Naive thymus-derived CD4-positive, alpha-beta T cell (primary cell): ENCODE measurements around the gene CABP4. TPM values are rescaled to one million over a fixed set of nuclear protein-coding genes. Genes with fewer than 3 reads are reported as not detected.
"Not testable (repeated sequence)": the region's sequence is repeated elsewhere in the genome, so short reads cannot be mapped to it uniquely, and the experiment has no call there.

Source experiments
- ATAC-seq: fragments of 150-1000 bp; cut with Tn5 transposase; 2 replicates; pipeline ENCODE4 v1.10.0; 2021; ENCODE audit warnings: mild to moderate bottlenecking, moderate library complexity
- CTCF ChIA-PET: fragments of 350-600 bp; sonication (Branson Sonifier 250); formaldehyde crosslinking; loops from one replicate; lab custom pipeline; 2021; ENCODE audit warnings: antibody characterized with exemption; lab: Charles Lee
- POLR2A ChIA-PET: fragments of 350-600 bp; sonication (Branson Sonifier 250); formaldehyde crosslinking; loops from one replicate; lab custom pipeline; 2021; ENCODE audit warnings: antibody characterized with exemption, inconsistent platforms; lab: Charles Lee
- DNase-seq, 9 donors: peaks; one replicate each; pipeline versions ENCODE4 v3.0.0 to v3.0.0-alpha.2; 2020 to 2022; ENCODE audit warnings: mixed read lengths in 1 of 9
- H3K27ac ChIP-seq: one replicate; pipeline ENCODE4 v1.7.0; 2013; ENCODE audit warnings: mild to moderate bottlenecking, low read depth, low read length, moderate library complexity
- H3K27me3 ChIP-seq, 2 donors: one replicate each; pipeline ENCODE4 v1.7.0; 2013; ENCODE audit warnings: low read length in 2 of 2, mild to moderate bottlenecking in 2 of 2, moderate library complexity in 2 of 2; ENCODE audit not compliant: control insufficient read depth in 2 of 2, insufficient read depth in 2 of 2
- H3K36me3 ChIP-seq, 3 experiments: 1 replicate in 2 of 3; 2 replicates in 1 of 3; pipeline ENCODE4 v1.7.0; 2013; ENCODE audit warnings: low read length in 3 of 3, mild to moderate bottlenecking in 3 of 3, moderate library complexity in 1 of 3; ENCODE audit not compliant: insufficient read depth in 3 of 3, control insufficient read depth in 2 of 3
- H3K4me1 ChIP-seq, 2 donors: one replicate each; pipeline ENCODE4 v1.7.0; 2013; ENCODE audit warnings: low read length in 2 of 2, mild to moderate bottlenecking in 2 of 2, moderate library complexity in 1 of 2; ENCODE audit not compliant: control insufficient read depth in 2 of 2, insufficient read depth in 2 of 2
- H3K4me3 ChIP-seq: 2 replicates; pipeline ENCODE4 v1.7.0; 2013; ENCODE audit warnings: mild to moderate bottlenecking, low read length
- H3K9me3 ChIP-seq, 3 experiments: 1 replicate in 2 of 3; 2 replicates in 1 of 3; pipeline ENCODE4 v1.7.0; 2013; ENCODE audit warnings: low read length in 3 of 3; ENCODE audit not compliant: control insufficient read depth in 2 of 3
- H3K27ac Mint-ChIP-seq, 9 donors: one replicate each; pipeline ENCODE4 v1.8.0; 2020 to 2022; ENCODE audit warnings: mixed read lengths in 9 of 9, mild to moderate bottlenecking in 8 of 9, moderate library complexity in 5 of 9, inconsistent platforms in 2 of 9
- H3K27me3 Mint-ChIP-seq, 5 donors: one replicate each; pipeline ENCODE4 v1.8.0; 2021 to 2022; ENCODE audit warnings: mixed read lengths in 5 of 5, mild to moderate bottlenecking in 1 of 5
- H3K36me3 Mint-ChIP-seq, 5 donors: one replicate each; pipeline ENCODE4 v1.8.0; 2020 to 2022; ENCODE audit warnings: mixed read lengths in 5 of 5, mild to moderate bottlenecking in 3 of 5, inconsistent platforms in 1 of 5
- H3K4me1 Mint-ChIP-seq, 7 donors: one replicate each; pipeline ENCODE4 v1.8.0; 2020 to 2022; ENCODE audit warnings: mixed read lengths in 7 of 7, mild to moderate bottlenecking in 3 of 7, inconsistent platforms in 1 of 7
- H3K4me3 Mint-ChIP-seq, 10 donors: one replicate each; pipeline ENCODE4 v1.8.0; 2020 to 2022; ENCODE audit warnings: mild to moderate bottlenecking in 10 of 10, mixed read lengths in 10 of 10, moderate library complexity in 6 of 10, inconsistent platforms in 2 of 10
- H3K9me3 Mint-ChIP-seq, 11 donors: one replicate each; pipeline ENCODE4 v1.8.0; 2020 to 2022; ENCODE audit warnings: mixed read lengths in 11 of 11, mild to moderate bottlenecking in 4 of 11, inconsistent platforms in 1 of 11, moderate library complexity in 1 of 11
- intact Hi-C, 2 donors: fragments of 100-400 bp; cut with micrococcal nuclease; formaldehyde crosslinking; loops; one replicate each; pipeline ENCODE4 v1.15.1; 2023
- polyA plus RNA-seq, 2 donors: library from polyadenylated mRNA; unstranded; fragments of 300-500 nt; fragmentation: Illumina TruSeq; gene quantifications; one replicate each; pipeline ENCODE4 v1.2.3, GENCODE V29; 2021
- total RNA-seq, 6 experiments: library from RNA in 5 of 6; stranded (reverse) in 5 of 6; gene quantifications; 1 replicate in 5 of 6; 2 replicates in 1 of 6; pipeline ENCODE4 v1.2.3 and lab custom pipeline; 2021 to 2026

CABP4 gene
- total and polyA plus RNA-seq, 7 experiments from 2014 or later = 1.2 to 17.1 (median 2.9) TPM

GRCh38 chr11:67477344-67478050, 22.3 kb downstream of the CABP4 start:
- intact Hi-C loops, H3K4me1 ChIP-seq: not testable (repeated sequence)

GRCh38 chr11:67482275-67482826, 27.2 kb downstream of the CABP4 start:
- Histone ChIP-seq H3K27ac (peak overlapping the region; percentile 80), H3K9me3 (no peaks in the 10 kb centered on the region), H3K4me3 (peak overlapping the region; percentile 80), H3K27me3 (no peaks in the 10 kb centered on the region), H3K4me1 (peaks cover 37 to 40% of the 10 kb centered on the region in 2 donors), H3K36me3 (peaks cover 0 to 8% (median 4%) of the 10 kb centered on the region in 3 experiments)
- POLR2A ChIA-PET = interaction anchor here (0.5 to 5.9 kb wide), 39 partner anchors 9 to 640 kb away, joined by 3 to 122 read pairs (median 4); partner anchors contain the start of genes CDK2AP2, PITPNM1, POLD4 and PPP1CA
- peak overlapping the region; percentile 95 to 100 (median 99) for H3K27ac Mint-ChIP-seq
- peaks cover 0 to 5% (median 0%) of the 10 kb centered on the region in 5 donors for H3K27me3 Mint-ChIP-seq
- ATAC-seq = peak; percentile 19
- DNase-seq = peak in 1 of 9 donors; percentile 10
- peaks cover 0 to 29% (median under 1%) of the 10 kb centered on the region in 5 donors for H3K36me3 Mint-ChIP-seq
- no peaks in the 10 kb centered on the region for H3K9me3 Mint-ChIP-seq
- peaks cover 34 to 49% (median 43%) of the 10 kb centered on the region in 7 donors for H3K4me1 Mint-ChIP-seq
- peak overlapping the region; percentile 90 to 100 (median 96) for H3K4me3 Mint-ChIP-seq
- CTCF ChIA-PET = interaction anchor here (0.6 to 3.7 kb wide), 9 partner anchors 14 to 1844 kb away, joined by 3 to 11 read pairs (median 3); partner anchors contain the start of genes POLD4, PPP1CA and PTPRCAP
- intact Hi-C loops = loop anchor here (1.0 to 10.0 kb wide), 7 partner anchors 13 to 1198 kb away; partner anchors contain the start of genes KDM2A (in 1 of the 2), PTPRCAP (in 1 of the 2), RBM4B (in 1 of the 2) and RPS6KB2 (in 1 of the 2)

More at GRCh38 chr11:67477344-67478050, 22.3 kb downstream of the CABP4 start:
- not testable (repeated sequence) for H3K36me3 Mint-ChIP-seq, H3K4me3 ChIP-seq, H3K27ac Mint-ChIP-seq, H3K4me3 Mint-ChIP-seq, H3K9me3 Mint-ChIP-seq, H3K4me1 Mint-ChIP-seq, H3K27ac ChIP-seq, H3K36me3 ChIP-seq, DNase-seq, ATAC-seq, H3K9me3 ChIP-seq, H3K27me3 ChIP-seq
- POLR2A ChIA-PET = interaction anchor here (0.6 to 1.5 kb wide), 5 partner anchors 14 to 85 kb away, joined by 3 to 5 read pairs (median 3); no protein-coding TSS in a partner anchor
- CTCF ChIA-PET = interaction anchor here (1.7 kb wide), 1 partner anchor 95 kb away, joined by 5 read pairs; no protein-coding TSS in a partner anchor
- H3K27me3 Mint-ChIP-seq = peaks cover 0 to 17% (median 0%) of the 10 kb centered on the region in 5 donors

GRCh38 chr11:67482827-67483798, 28.0 kb downstream of the CABP4 start, which contains the start of gene AIP:
Gene AIP (plus strand): TSS chr11:67483026. CDS start chr11:67483159, 133 bp downstream.
- Histone ChIP-seq H3K4me3 (peak within 1 kb of the TSS; percentile 80), H3K36me3 (peaks cover 5 to 16% (median 7%) of the 10 kb centered on the region in 3 experiments), H3K9me3 (no peaks in the 10 kb centered on the region), H3K27me3 (no peaks in the 10 kb centered on the region), H3K27ac (peak within 1 kb of the TSS; percentile 80), H3K4me1 (peaks cover 40 to 42% of the 10 kb centered on the region in 2 donors)
- ChIA-PET CTCF (interaction anchor here (0.8 to 3.7 kb wide), 10 partner anchors 15 to 131 kb away, joined by 3 to 11 read pairs (median 4); partner anchors contain the start of genes PITPNM1, POLD4 and PTPRCAP), POLR2A (interaction anchor here (0.5 to 5.9 kb wide), 39 partner anchors 8 to 641 kb away, joined by 3 to 122 read pairs (median 4); partner anchors contain the start of genes CDK2AP2, PITPNM1, POLD4 and PPP1CA)
- peaks cover 0 to 5% (median 0%) of the 10 kb centered on the region in 5 donors for H3K27me3 Mint-ChIP-seq
- ATAC-seq (peak; percentile 89), DNase-seq (peak; percentile 88 to 99 (median 98))
- peak within 1 kb of the TSS; percentile 90 to 100 (median 96) for H3K4me3 Mint-ChIP-seq
- H3K36me3 Mint-ChIP-seq = peaks cover 5 to 36% (median 8%) of the 10 kb centered on the region in 5 donors
- intact Hi-C loops = loop anchor here (1.0 to 10.0 kb wide), 13 partner anchors 14 to 1198 kb away; partner anchors contain the start of genes PTPRCAP (in 2 of the 2), RPS6KB2 (in 2 of the 2), TMEM134 (in 2 of the 2) and KDM2A (in 1 of the 2)
- H3K4me1 Mint-ChIP-seq = peaks cover 40 to 57% (median 51%) of the 10 kb centered on the region in 7 donors
- H3K27ac Mint-ChIP-seq = peak within 1 kb of the TSS; percentile 95 to 100 (median 99)
- no peaks in the 10 kb centered on the region for H3K9me3 Mint-ChIP-seq

GRCh38 chr11:67483831-67484665, 28.9 kb downstream of the CABP4 start:
- peak overlapping the region; percentile 80 for H3K4me3 ChIP-seq
- CTCF ChIA-PET = interaction anchor here (0.5 to 3.7 kb wide), 9 partner anchors 14 to 547 kb away, joined by 3 to 11 read pairs (median 3); partner anchors contain the start of genes PITPNM1 and PTPRCAP
- H3K36me3 Mint-ChIP-seq = peaks cover 5 to 43% (median 9%) of the 10 kb centered on the region in 5 donors

More at GRCh38 chr11:67483831-67484665, 28.9 kb downstream of the CABP4 start:
- Mint-ChIP-seq H3K4me1 (peaks cover 43 to 60% (median 53%) of the 10 kb centered on the region in 7 donors), H3K27me3 (peaks cover 0 to 5% (median 0%) of the 10 kb centered on the region in 5 donors), H3K9me3 (no peaks in the 10 kb centered on the region), H3K27ac (peak overlapping the region; percentile 95 to 100 (median 99)), H3K4me3 (peak overlapping the region; percentile 90 to 100 (median 96))
- intact Hi-C loops = loop anchor here (1.0 to 10.0 kb wide), 17 partner anchors 15 to 1199 kb away; partner anchors contain the start of genes POLD4 (in 2 of the 2), PTPRCAP (in 2 of the 2), RPS6KB2 (in 2 of the 2) and KDM2A (in 1 of the 2)
- peak overlapping the region; percentile 80 for H3K27ac ChIP-seq
- no peaks in the 10 kb centered on the region for H3K9me3 ChIP-seq
- no peaks in the 10 kb centered on the region for H3K27me3 ChIP-seq
- POLR2A ChIA-PET = interaction anchor here (0.6 to 5.9 kb wide), 32 partner anchors 9 to 1216 kb away, joined by 3 to 122 read pairs (median 6); partner anchors contain the start of genes CDK2AP2, PITPNM1, POLD4 and PPP1CA
- H3K36me3 ChIP-seq = peaks cover 5 to 25% (median 8%) of the 10 kb centered on the region in 3 experiments
- H3K4me1 ChIP-seq = peaks cover 42 to 44% of the 10 kb centered on the region in 2 donors
- ATAC-seq = peak; percentile 52
- peak in 8 of 9 donors; percentile 55 to 89 (median 84) for DNase-seq
